Esophagus muscularis mucosa (tissue), 4 donors: ENCODE measurements around the gene ARMC12.

ENCODE experiments used
- EP300 ChIP-seq: sonication (generic); formaldehyde crosslinking; IDR thresholded peaks from one replicate; pipeline ENCODE4 v1.6.1; 2017; ENCODE audit warnings: antibody characterized with exemption
- POLR2A ChIP-seq: fragments of 450-650 bp; IDR thresholded peaks from one replicate; pipeline ENCODE4 v1.6.1; 2017; ENCODE audit warnings: antibody characterized with exemption, moderate library complexity, mild to moderate bottlenecking, low read depth
- POLR2AphosphoS5 ChIP-seq, 2 donors: sonication (generic); formaldehyde crosslinking; IDR thresholded peaks; one replicate each; pipeline ENCODE4 v1.6.1; 2017; ENCODE audit warnings: antibody characterized with exemption in 2 of 2
- TF ChIP-seq, protein P1 (sequence below), 3 experiments: fragments of 200-600 bp in 2 of 3; fragments of 450-650 bp in 1 of 3; sonication (generic) in 2 of 3; IDR thresholded peaks; one replicate each; pipeline ENCODE4 v1.5.1; 2017 to 2019; ENCODE audit warnings: antibody characterized with exemption in 3 of 3, mild to moderate bottlenecking in 2 of 3, moderate library complexity in 1 of 3

DNA sequence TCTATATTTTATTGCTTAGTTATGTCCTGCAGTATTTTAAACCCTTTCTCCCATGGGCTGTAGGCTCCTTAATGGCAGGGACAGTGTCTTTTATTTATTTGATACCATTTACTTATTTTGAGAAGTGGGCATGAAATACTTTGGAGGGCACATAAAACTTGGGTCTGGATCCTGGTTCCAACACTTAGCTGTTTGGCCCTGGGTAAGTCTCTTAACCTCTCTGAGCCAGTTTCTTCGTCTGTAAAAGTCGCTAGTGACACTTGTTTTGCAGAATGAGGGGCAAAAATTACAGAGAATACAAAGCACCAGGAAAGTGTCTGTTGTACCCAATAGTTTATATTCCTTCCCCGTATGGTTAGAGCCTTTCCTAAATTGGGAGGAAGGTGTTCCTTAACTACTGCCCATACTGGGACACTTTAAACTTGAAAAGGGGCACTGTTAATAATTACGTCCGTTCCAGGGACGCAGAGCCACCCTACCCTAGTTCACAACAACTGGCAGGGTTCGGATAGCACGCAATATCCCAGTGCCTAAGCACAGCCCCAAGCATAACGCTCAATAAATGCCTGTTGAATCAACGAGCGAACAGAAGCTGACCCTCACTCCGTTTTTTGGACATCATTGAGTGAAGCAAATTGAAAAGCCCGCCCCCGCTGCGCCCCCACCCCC is 6.0 kb upstream of the ARMC12 start:
- TF ChIP-seq POLR2A, result no peak
- TF ChIP-seq, protein P1, sequence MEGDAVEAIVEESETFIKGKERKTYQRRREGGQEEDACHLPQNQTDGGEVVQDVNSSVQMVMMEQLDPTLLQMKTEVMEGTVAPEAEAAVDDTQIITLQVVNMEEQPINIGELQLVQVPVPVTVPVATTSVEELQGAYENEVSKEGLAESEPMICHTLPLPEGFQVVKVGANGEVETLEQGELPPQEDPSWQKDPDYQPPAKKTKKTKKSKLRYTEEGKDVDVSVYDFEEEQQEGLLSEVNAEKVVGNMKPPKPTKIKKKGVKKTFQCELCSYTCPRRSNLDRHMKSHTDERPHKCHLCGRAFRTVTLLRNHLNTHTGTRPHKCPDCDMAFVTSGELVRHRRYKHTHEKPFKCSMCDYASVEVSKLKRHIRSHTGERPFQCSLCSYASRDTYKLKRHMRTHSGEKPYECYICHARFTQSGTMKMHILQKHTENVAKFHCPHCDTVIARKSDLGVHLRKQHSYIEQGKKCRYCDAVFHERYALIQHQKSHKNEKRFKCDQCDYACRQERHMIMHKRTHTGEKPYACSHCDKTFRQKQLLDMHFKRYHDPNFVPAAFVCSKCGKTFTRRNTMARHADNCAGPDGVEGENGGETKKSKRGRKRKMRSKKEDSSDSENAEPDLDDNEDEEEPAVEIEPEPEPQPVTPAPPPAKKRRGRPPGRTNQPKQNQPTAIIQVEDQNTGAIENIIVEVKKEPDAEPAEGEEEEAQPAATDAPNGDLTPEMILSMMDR (IDR thresholded peaks at IDR 0.05), result no peak
- TF ChIP-seq POLR2AphosphoS5 (IDR thresholded peaks at IDR 0.05), result no peak
- peak; percentile 29 for TF ChIP-seq EP300
